NCI-H1092 (cell line): ENCODE results near the gene RALY.

ENCODE experiments used
- DNase-seq: peaks from one replicate; lab custom pipeline; 2025; lab: John Stamatoyannopoulos, UW

Gene RALY

DNA sequence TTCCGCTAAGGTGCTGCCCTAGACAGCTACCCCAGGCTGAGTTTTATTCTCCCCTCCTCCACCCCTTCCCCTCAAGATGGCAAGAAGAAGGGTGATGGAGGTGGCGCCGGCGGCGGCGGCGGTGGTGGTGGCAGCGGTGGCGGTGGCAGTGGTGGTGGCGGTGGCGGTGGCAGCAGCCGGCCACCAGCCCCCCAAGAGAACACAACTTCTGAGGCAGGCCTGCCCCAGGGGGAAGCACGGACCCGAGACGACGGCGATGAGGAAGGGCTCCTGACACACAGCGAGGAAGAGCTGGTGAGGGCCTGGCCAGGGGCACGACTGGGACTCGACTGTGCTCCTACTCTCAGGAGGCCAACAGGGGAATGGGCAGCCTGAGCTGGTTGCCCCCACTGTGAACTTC, 83.2 kb downstream of the RALY start:
- no peak for DNase-seq

- DNase-seq = no peak
Observed at GRCh38 chr20:34078540-34078939, 84.8 kb downstream of the RALY start.

DNA sequence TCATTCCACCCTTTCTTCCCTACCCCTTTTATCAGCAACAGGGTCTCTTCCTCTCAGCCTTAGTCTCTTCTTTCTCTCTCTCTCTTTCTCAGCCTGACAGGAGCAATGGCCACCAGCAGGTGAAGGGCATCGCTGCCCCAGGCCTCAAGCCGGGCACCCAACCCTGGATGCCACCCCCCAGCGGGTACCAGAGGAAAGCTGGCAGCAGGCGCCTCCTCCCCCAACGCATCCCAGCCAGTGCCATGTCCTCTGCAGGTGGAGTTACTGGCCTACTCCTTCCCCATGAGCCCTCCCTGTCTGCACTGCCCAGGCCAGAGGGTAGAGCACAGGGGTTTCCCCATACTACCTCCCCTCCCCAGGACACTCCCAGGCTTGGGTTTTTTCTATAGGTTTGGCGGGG, 86.1 kb downstream of the RALY start:
- DNase-seq = no peak

GRCh38 chr20:34082232-34082887, 88.6 kb downstream of the RALY start:
- no peak for DNase-seq

DNA sequence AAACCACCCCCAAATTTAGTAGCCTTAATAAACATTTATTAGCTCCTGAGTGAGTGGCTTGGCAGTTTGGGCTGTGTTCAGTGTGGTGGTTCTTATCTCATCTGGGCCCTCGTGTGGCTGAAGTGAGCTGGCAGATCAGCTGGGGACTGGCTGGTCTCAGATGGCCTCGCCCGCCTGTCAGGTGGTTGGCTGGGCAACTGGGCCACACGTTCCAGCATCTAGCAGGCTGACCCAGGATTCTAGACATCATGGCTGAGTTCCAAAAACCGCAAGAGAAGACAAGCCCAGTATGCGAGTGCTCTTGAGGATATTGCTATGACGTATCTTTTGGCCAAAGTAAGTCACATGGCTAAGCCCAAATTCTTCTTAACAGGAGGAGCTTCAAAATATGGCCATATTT, 89.4 kb downstream of the RALY start:
- no peak for DNase-seq

GRCh38 chr20:34083781-34084180, 90.1 kb downstream of the RALY start:
- no peak for DNase-seq

DNA sequence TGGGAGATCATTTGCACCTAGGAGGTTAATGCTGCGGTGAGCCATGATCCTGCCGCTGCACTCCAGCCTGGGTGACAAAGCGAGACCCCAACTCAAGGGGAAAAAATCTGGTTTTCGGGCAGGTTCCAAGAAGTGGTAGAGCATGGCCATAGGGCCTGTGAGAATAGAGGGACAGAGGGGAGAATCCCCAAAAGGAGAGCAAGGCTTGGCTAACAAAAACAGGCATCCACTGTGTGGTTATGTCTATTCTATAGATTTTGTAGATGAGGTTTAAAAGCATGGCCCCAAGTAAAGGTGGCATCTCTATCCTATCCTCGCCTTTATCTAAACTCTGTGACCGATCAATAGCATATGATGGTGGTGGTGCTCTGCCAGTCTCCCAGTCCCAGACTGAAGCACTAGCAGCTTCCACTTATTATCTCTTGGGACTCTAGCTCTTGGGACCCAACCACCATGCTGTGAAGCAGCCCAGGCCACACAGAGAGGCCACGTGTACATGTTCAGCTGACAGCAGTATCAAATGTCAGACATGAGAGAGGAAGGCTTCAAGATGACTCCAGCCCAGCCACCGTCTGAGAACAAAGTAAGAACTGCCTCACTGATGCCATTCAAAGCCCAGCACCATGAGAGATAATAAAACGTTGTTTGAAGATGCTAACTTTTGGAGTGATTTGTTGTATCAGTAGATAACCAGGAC, 90.7 kb downstream of the RALY start:
- DNase-seq = no peak

DNA sequence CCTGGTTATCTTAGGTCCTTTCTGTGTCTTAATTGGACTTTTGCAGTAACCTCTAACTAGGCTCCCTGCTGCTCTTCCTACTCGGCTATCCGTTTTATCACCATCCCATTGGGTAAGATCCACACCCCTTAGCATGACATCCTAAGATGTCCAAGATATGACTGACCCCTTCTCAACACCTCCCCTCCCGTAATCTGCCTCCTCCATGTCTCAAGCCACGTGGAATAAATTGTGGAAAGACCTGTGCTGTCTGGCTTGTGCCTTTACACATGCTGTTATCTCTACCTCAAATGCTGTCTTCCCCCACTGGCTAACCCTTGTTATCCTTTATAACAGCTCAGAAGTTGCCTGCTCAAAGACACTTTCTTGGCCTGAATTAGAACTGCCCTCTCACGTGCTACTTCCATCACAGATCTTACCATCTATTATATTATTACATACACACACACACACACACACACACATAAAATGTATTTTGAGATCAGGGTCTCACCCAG, 91.9 kb downstream of the RALY start:
- no peak for DNase-seq

DNA sequence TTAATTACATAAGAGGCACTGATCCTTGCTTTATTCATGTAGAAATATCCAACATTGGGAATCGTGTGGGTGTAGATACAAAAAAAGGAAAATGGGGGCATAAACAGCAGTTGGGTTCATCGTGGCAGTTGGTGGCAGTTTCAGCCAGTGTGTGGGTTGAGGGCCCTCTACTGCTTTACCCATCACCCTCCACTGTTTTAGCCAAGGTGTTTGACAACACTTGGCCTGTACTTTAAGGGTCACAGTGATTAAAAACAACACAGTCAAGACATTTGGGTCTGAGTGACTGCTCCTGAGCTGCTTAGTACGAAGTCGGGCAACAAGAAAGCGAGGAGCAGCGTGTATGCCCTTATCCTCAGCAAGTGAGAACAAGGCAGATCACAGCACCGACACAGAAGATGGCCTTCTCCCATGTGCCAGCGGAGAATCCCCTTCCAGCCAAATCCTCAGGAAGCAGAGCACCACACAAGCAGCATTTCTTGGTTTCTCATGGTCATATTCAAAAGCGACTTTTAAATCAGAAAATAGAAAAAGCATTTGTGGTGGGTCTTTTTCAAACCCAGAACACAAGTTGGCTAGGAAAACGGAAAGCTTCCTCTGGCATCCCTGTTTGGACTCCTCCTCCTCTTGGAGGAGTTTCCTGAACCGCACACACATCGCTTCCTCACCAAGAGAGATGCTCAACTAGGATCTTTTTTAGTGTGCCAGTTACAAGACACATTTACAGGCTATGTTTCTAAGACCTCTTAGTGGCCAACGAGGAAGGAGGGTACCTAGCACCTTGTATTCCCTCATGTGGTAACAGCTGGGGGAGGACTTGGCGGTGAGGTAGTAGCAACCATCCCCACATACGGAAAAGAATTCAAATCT, 94.8 kb downstream of the RALY start:
- DNase-seq = no peak

- no peak for DNase-seq
Observed at GRCh38 chr20:34089175-34089479, 95.4 kb downstream of the RALY start.

DNA sequence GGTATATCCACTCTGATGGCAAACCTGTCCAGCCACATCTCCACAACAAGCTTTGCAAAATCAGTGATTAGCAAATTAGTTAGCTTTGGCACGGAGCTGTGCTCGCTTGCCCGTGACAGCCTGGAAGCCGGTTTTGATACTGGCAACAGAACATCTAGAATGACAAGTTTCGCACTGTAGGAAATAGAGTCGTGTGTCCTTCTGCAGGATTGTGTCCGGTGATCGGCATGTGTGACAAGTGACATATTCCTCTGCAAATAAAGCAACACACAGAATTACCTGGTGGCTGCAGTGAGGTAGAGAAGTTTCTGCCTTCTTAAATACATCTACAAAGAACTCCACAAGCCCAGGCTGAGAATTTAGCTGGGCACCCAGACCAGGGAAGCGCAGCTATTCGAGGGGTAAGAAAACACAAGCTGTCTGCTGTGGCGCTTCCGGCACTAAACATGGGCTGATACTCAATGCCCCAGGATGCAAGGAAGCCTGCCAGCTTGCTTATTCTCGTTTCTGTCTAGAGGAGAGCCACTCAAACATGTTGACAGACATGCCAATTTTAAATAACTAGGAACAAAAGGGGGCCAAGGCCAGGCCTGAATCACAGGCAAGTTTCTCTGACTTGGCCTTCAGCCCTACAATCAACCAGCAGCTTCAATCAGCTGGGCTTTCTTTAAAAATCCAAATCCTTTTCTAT, 96.1 kb downstream of the RALY start:
- peak; percentile 66 for DNase-seq

GRCh38 chr20:34090645-34091044, 96.9 kb downstream of the RALY start:
- no peak for DNase-seq

DNA sequence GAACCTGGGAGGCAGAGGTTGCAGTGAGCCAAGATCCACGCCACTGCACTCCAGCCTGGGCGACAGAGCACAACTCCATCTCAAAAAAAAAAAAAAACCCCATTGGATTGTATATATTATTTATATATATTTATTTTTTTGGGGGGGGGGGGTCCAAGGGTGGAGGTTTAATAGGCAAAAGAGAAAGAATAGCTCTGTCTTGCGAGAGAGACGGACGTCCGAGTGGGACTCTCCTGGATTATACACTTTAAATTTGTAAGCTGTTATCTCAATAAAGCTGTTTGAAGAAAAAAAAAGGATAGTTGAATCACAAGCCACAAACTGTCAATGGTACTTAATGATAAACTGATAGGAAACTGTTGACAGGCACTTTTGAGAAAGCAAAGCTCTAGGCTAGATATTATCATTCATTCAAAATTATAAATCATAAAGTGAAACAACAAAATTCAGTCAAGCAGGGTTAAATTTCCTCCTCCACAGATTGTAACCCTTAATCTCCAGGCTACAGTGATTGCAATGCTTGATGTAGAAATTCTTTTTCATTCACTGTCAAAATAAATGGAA, 98.0 kb downstream of the RALY start:
- no peak for DNase-seq

DNA sequence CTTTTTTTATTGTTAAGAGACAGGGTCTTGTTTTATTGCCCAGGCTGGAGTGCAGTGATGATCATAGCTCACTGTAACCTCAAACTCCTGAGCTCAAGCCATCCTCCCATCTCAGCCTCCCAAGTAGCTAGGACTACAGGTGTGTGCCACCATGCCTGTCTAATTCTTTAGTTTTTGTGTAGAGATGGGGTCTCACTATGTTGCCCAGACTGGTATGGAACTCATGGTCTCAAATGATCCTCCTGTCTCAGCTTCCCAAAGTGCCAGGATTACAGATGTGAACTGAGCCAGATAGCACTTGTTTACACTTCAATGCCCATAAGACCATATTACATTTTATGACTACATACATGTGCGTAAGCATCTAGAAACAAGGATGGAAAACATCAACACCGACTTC, 100.2 kb downstream of the RALY start:
- DNase-seq = no peak

DNA sequence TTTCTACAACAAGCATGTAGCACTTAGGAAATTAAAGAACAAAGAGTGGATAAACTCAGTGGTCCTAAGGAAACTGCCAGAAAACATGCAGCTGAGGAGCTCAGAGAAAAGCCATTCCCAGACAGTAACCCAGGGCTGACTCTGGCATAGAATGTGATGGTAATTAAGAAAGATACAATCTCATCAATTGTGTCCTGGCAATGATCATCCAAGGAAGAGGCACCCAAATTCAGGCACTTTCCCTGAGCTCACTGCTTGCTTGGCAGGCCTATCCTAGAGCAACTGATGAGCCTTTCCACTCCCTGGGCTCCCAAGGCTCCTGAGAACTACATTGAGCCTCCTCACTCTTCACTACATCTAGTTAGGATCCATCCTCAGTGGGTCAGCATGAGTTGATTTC, 102.1 kb downstream of the RALY start:
- no peak for DNase-seq

DNA sequence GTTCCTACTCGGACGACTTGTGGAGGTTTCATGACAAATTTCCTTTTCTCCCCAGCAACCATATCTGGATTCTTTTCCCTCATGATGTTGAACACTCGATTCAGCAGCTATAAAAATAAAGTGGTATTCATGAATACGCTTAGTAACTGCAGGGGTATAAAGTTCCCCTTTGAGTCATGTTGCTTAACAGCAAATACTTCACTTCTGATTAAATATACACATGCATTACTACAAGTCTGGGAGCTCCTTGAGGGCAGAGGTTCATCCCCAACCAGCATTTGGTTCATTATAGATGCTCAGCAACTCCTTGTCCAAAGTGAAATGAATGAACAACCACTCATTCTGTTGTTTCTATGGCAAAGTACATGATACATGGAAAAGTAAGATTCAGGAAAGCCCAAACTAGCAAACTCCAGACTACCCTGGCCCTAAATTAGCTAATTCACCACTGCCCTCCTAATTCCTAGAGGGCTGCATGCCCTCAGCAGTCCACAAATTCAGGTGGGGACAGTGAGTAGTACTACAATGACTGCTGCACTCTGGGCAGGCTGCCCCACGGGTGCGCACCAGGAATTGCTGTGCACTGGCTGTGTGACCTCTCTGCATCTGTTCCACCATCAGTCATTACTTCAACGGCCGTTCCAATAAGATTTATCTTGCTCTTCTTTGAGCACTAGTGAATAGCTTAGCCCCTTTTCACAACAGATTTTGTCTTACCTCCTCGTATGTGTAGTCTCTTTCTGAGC, 103.2 kb downstream of the RALY start:
- no peak for DNase-seq

DNA sequence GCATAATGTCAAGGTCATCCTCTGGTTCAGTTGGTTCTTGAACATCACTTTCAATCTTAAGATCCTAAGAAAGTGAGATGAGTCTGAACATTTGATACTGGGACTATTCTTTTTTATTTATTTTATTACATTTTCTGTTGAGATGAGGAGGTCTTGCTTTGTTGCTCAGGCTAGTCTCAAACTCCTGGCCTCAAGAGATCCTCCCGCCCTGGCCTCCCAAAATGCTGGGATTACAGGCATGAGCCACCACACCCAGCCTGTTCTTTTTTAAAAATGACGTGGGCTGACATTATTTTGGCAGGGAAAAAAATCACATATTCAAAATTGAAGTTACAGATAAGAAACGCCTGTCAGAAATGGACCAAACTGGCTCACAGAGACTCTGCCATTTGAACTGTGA, 104.9 kb downstream of the RALY start:
- no peak for DNase-seq

GRCh38 chr20:34099675-34100074, 106.0 kb downstream of the RALY start:
- DNase-seq = no peak

DNA sequence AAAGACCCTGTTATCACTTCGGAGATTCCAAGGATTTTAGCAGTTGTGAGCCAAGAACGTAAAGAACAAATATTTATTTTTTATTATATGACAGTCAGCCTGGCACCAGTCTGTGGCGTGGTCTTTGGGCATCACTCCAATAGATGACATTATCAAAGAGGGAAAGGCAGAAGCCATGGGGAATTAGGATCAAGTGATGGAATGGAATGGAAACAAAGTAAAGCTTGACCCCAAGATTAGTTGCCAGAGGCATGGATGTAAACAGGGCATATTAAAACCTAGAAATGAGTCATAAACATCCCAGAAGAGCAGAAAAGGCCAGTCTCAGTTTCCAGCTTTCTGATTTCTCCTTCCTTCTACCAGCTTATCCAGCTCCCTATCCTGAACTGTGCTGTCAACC, 106.9 kb downstream of the RALY start:
- no peak for DNase-seq

DNA sequence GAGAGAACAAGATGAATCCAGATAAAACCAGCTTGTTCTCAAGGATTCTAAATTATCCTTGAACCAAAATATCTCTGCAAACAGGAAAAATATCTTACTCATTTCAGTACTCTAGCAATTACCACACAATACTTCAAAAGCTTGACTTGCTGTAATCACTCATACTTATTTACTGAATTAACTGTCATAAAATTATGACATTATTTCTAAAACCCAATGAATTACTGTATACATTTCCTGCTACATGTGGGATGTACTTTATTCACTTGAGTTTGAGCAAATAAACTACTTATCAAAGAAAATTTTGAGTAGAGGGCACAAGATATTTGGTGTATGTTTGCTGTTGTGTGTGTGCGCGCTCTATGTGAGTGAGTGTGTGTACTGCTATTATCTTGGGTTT, 108.6 kb downstream of the RALY start:
- no peak for DNase-seq

DNA sequence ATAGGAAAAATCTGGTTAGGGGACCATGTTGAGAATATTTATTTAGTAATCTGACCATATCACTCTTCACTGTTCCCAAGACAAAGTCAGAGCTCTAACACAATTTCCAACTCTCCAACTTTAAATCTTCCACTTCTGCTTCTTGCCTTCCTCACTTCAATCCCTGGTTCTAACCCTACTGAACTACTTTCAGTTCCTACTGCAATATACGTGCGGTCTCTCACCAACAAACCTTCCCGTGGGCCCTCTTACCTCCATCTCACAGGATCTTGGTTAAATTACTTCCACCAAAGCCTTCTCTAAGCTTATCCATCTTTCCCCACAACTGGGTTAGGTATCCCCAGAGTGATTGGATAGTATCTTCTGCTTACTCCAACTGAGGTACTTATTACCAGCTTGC, 110.3 kb downstream of the RALY start:
- DNase-seq = no peak
